IMR-90 (cell line): ENCODE data around the gene VSIG4. TPM values are rescaled to one million over a fixed set of nuclear protein-coding genes. Genes with fewer than 3 reads are reported as not detected.

Experiments
- ATAC-seq: fragments of 200-7000 bp; cut with Tn5 transposase; 2 replicates; pipeline ENCODE4 v1.9.1; 2020; ENCODE audit warnings: low read depth, mild to moderate bottlenecking, moderate library complexity
- BruUV-seq: library from RNA; stranded (reverse); fragments of 400-500 nt; replicated peaks from 2 replicates; lab custom pipeline; 2021; lab: Mats Ljungman, UMichigan
- CTCF ChIA-PET: fragments of 300-600 bp; formaldehyde crosslinking; extraction: SDS; loops from one replicate; lab custom pipeline; 2021; ENCODE audit warnings: antibody characterized with exemption; lab: Yijun Ruan, JAX
- POLR2A ChIA-PET: fragments of 300-600 bp; sonication (Branson Sonifier 250); formaldehyde crosslinking; loops from one replicate; lab custom pipeline; 2022; ENCODE audit warnings: antibody characterized with exemption; ENCODE audit not compliant: unreplicated experiment; lab: Charles Lee
- DNase-seq: peaks from one replicate; pipeline ENCODE4 v3.0.0; 2013
- H2AFZ ChIP-seq: replicated peaks from 2 replicates; pipeline ENCODE3; 2013; ENCODE audit warnings: low read length, mild to moderate bottlenecking; ENCODE audit not compliant: poor library complexity
- H2AK5ac ChIP-seq: 2 replicates; pipeline ENCODE4 v1.6.1; 2013; ENCODE audit warnings: low read depth, low read length, inconsistent platforms
- H2AK9ac ChIP-seq: replicated peaks from 2 replicates; pipeline ENCODE3; 2013; ENCODE audit warnings: mild to moderate bottlenecking, low read depth, low read length, moderate library complexity; ENCODE audit not compliant: poor library complexity
- H2BK120ac ChIP-seq: 2 replicates; pipeline ENCODE4 v1.6.1; 2013; ENCODE audit warnings: low read depth, low read length, inconsistent platforms
- H2BK15ac ChIP-seq: 3 replicates; pipeline ENCODE4 v1.6.1; 2013; ENCODE audit warnings: low read depth, low read length, inconsistent platforms
- H2BK20ac ChIP-seq: 2 replicates; pipeline ENCODE4 v1.6.1; 2013; ENCODE audit warnings: low read depth, mild to moderate bottlenecking, inconsistent platforms, low read length, moderate library complexity
- H2BK5ac ChIP-seq: 2 replicates; pipeline ENCODE4 v1.6.1; 2013; ENCODE audit warnings: mild to moderate bottlenecking, low read depth, low read length, inconsistent platforms; ENCODE audit not compliant: poor library complexity, severe bottlenecking
- H3K14ac ChIP-seq: replicated peaks from 2 replicates; pipeline ENCODE4 v1.6.1; 2013; ENCODE audit warnings: low read depth, low read length, inconsistent platforms
- H3K18ac ChIP-seq: 2 replicates; pipeline ENCODE4 v1.6.1; 2013; ENCODE audit warnings: low read depth, low read length, control low read depth
- H3K23ac ChIP-seq: 2 replicates; pipeline ENCODE4 v1.6.1; 2013; ENCODE audit warnings: low read depth, low read length, inconsistent platforms
- H3K27ac ChIP-seq: 2 replicates; pipeline ENCODE4 v1.5.1; 2013; ENCODE audit warnings: mild to moderate bottlenecking, control low read depth, low read length; ENCODE audit not compliant: insufficient read depth
- H3K27me3 ChIP-seq: 2 replicates; pipeline ENCODE4 v1.6.1; 2013; ENCODE audit warnings: low read length; ENCODE audit not compliant: control insufficient read depth, insufficient read depth
- H3K36me3 ChIP-seq: 2 replicates; pipeline ENCODE4 v1.6.1; 2013; ENCODE audit warnings: low read length, mixed read lengths; ENCODE audit not compliant: control insufficient read depth, insufficient read depth
- H3K4ac ChIP-seq: 2 replicates; pipeline ENCODE4 v1.6.1; 2013; ENCODE audit warnings: low read depth, low read length, inconsistent platforms
- H3K4me1 ChIP-seq: 2 replicates; pipeline ENCODE4 v1.6.1; 2013; ENCODE audit warnings: low read length, mixed read lengths; ENCODE audit not compliant: control insufficient read depth, insufficient read depth
- H3K4me2 ChIP-seq: 2 replicates; pipeline ENCODE4 v1.6.1; 2013; ENCODE audit warnings: low read depth, mild to moderate bottlenecking, control low read depth, low read length, moderate library complexity
- H3K4me3 ChIP-seq: 2 replicates; pipeline ENCODE4 v1.5.1; 2013; ENCODE audit warnings: low read depth, mild to moderate bottlenecking, control low read depth, low read length, moderate library complexity; ENCODE audit not compliant: insufficient read depth
- H3K56ac ChIP-seq: 2 replicates; pipeline ENCODE4 v1.6.1; 2013; ENCODE audit warnings: low read length, inconsistent platforms; ENCODE audit not compliant: insufficient read depth; ENCODE audit errors: extremely low read depth
- H3K79me1 ChIP-seq, 2 experiments: 2 replicates each; pipeline ENCODE4 v1.6.1; 2013; ENCODE audit warnings: low read length in 2 of 2, inconsistent platforms in 1 of 2, low read depth in 1 of 2
- H3K9ac ChIP-seq: 2 replicates; pipeline ENCODE4 v1.6.1; 2013; ENCODE audit warnings: low read depth, low read length, control low read depth
- H3K9me1 ChIP-seq: 2 replicates; pipeline ENCODE4 v1.6.1; 2013; ENCODE audit warnings: low read length, inconsistent platforms; ENCODE audit not compliant: insufficient read depth
- H3K9me3 ChIP-seq: 2 replicates; pipeline ENCODE4 v1.6.1; 2013; ENCODE audit warnings: low read length; ENCODE audit not compliant: control insufficient read depth, insufficient read depth
- H4K20me1 ChIP-seq: 2 replicates; pipeline ENCODE4 v1.6.1; 2013; ENCODE audit warnings: low read length, inconsistent platforms; ENCODE audit not compliant: insufficient read depth
- H4K5ac ChIP-seq: 2 replicates; pipeline ENCODE4 v1.6.1; 2013; ENCODE audit warnings: mild to moderate bottlenecking, low read depth, low read length, control low read depth
- H4K8ac ChIP-seq, 2 experiments: 2 replicates each; pipeline ENCODE4 v1.6.1; 2013; ENCODE audit warnings: low read depth in 2 of 2, low read length in 2 of 2, control low read depth in 1 of 2, inconsistent platforms in 1 of 2
- H4K91ac ChIP-seq: 2 replicates; pipeline ENCODE4 v1.6.1; 2013; ENCODE audit warnings: low read depth, low read length, inconsistent platforms; ENCODE audit not compliant: insufficient read depth
- BHLHE40 ChIP-seq: fragments of 150-350 bp; IDR thresholded peaks from 2 replicates; pipeline ENCODE4 v1.6.1; 2016; ENCODE audit warnings: mild to moderate bottlenecking, low read depth, low read length
- CEBPB ChIP-seq: IDR thresholded peaks from 2 replicates; pipeline ENCODE4 v1.6.1; 2012; ENCODE audit warnings: low read depth, low read length, improper control_type of control experiment
- CHD1 ChIP-seq: IDR thresholded peaks from 2 replicates; pipeline ENCODE4 v1.6.1; 2012; ENCODE audit warnings: low read depth, low read length, improper control_type of control experiment
- FOS ChIP-seq: fragments of 150-350 bp; IDR thresholded peaks from 2 replicates; pipeline ENCODE4 v1.6.1; 2016; ENCODE audit warnings: low read depth, low read length
- MAFK ChIP-seq: IDR thresholded peaks from 2 replicates; pipeline ENCODE4 v1.6.1; 2012; ENCODE audit warnings: low read depth, low read length, improper control_type of control experiment
- MAZ ChIP-seq: IDR thresholded peaks from 2 replicates; pipeline ENCODE4 v1.6.1; 2012; ENCODE audit warnings: low read depth, mild to moderate bottlenecking, low read length, improper control_type of control experiment, moderate library complexity, borderline replicate concordance
- MXI1 ChIP-seq: IDR thresholded peaks from 2 replicates; pipeline ENCODE4 v1.6.1; 2012; ENCODE audit warnings: low read depth, mild to moderate bottlenecking, low read length, moderate library complexity, borderline replicate concordance
- NFE2L2 ChIP-seq: fragments of 150-350 bp; IDR thresholded peaks from 2 replicates; pipeline ENCODE4 v1.6.1; 2016; ENCODE audit warnings: low read depth, mild to moderate bottlenecking, low read length
- POLR2A ChIP-seq: IDR thresholded peaks from 2 replicates; pipeline ENCODE4 v1.6.1; 2012; ENCODE audit warnings: mild to moderate bottlenecking, low read depth, low read length
- RAD21 ChIP-seq: IDR thresholded peaks from 2 replicates; pipeline ENCODE4 v1.6.1; 2012; ENCODE audit warnings: low read length, improper control_type of control experiment
- RCOR1 ChIP-seq: IDR thresholded peaks from 2 replicates; pipeline ENCODE4 v1.6.1; 2012; ENCODE audit warnings: mild to moderate bottlenecking, low read length, improper control_type of control experiment; ENCODE audit not compliant: insufficient replicate concordance
- RFX5 ChIP-seq: IDR thresholded peaks from 2 replicates; pipeline ENCODE4 v1.8.0; 2012; ENCODE audit warnings: low read depth, mild to moderate bottlenecking, low read length, moderate library complexity
- SMC3 ChIP-seq: fragments of 150-350 bp; IDR thresholded peaks from 2 replicates; pipeline ENCODE4 v1.6.1; 2016; ENCODE audit warnings: low read depth, mild to moderate bottlenecking, antibody characterized with exemption, low read length, moderate library complexity
- WGBS, 2 experiments: methylation state at CpG; one replicate each; pipeline versions ENCODE4 v1.1.5 to v1.1.7; 2013; ENCODE audit warnings: missing lambda C conversion rate in 2 of 2; ENCODE audit not compliant: insufficient read length in 1 of 2; ENCODE audit errors: extremely low coverage in 2 of 2; 5-methylcytosine and 5-hydroxymethylcytosine counted together
- dilution Hi-C: fragments of 300-500 bp; cut with HindIII; formaldehyde crosslinking; loops from one replicate; pipeline ENCODE4 v1.14.3; 2018; ENCODE audit warnings: low sequenced_read_pairs; ENCODE audit not compliant: unreplicated experiment
- in situ Hi-C: fragments of 300-500 bp; cut with MboI; formaldehyde crosslinking; loops from 3 replicates; pipeline ENCODE4 v1.14.3; 2019; ENCODE audit warnings: low sequenced_read_pairs, inconsistent platforms, mixed read lengths
- intact Hi-C: fragments of 100-400 bp; cut with micrococcal nuclease; formaldehyde crosslinking; loops from 2 replicates; pipeline ENCODE4 v1.10.0; 2022
- polyA plus RNA-seq, 3 experiments: library from polyadenylated mRNA; depleted of rRNA; stranded (reverse); fragments of >200 nt; gene quantifications; 2 replicates each; pipeline ENCODE4 v1.2.3, GENCODE V29; 2012; ENCODE audit warnings: low replicate concordance in 1 of 3
- total RNA-seq: library from RNA; depleted of rRNA; stranded (reverse); fragments of >200 nt; gene quantifications from 2 replicates; pipeline ENCODE4 v1.2.3, GENCODE V29; 2012
- TF ChIP-seq, protein P1 (sequence below): conservative IDR thresholded peaks from 2 replicates; pipeline ENCODE4 v1.5.1; 2012; ENCODE audit warnings: mild to moderate bottlenecking, low read depth, low read length, improper control_type of control experiment
- TF ChIP-seq, protein P2 (sequence below): fragments of 150-350 bp; IDR thresholded peaks from 2 replicates; pipeline ENCODE4 v1.6.1; 2016; ENCODE audit warnings: low read depth, mild to moderate bottlenecking, low read length, moderate library complexity, borderline replicate concordance
- TF ChIP-seq, protein P3 (sequence below): fragments of 150-350 bp; IDR thresholded peaks from 2 replicates; pipeline ENCODE4 v1.6.1; 2017; ENCODE audit warnings: mild to moderate bottlenecking, antibody characterized with exemption, low read length, low read depth

The VSIG4 gene
- total and polyA plus RNA-seq, 2 of the 4 experiments (the other 2 are of a cell fraction) = not detected

GRCh38 chrX:66009231-66009845 lies 30.5 kb downstream of the VSIG4 start:
- ATAC-seq = no peak
- H3K79me1 ChIP-seq = no peaks in the 10 kb centered on the region
- H3K4me1 ChIP-seq = no peaks in the 10 kb centered on the region
- in situ Hi-C loops (no loop called here), intact Hi-C loops (no loop called here), dilution Hi-C loops (no loop called here)
- H2AK5ac ChIP-seq = no peak overlapping the region
- no peak for TF ChIP-seq MAZ
- TF ChIP-seq, protein P1, sequence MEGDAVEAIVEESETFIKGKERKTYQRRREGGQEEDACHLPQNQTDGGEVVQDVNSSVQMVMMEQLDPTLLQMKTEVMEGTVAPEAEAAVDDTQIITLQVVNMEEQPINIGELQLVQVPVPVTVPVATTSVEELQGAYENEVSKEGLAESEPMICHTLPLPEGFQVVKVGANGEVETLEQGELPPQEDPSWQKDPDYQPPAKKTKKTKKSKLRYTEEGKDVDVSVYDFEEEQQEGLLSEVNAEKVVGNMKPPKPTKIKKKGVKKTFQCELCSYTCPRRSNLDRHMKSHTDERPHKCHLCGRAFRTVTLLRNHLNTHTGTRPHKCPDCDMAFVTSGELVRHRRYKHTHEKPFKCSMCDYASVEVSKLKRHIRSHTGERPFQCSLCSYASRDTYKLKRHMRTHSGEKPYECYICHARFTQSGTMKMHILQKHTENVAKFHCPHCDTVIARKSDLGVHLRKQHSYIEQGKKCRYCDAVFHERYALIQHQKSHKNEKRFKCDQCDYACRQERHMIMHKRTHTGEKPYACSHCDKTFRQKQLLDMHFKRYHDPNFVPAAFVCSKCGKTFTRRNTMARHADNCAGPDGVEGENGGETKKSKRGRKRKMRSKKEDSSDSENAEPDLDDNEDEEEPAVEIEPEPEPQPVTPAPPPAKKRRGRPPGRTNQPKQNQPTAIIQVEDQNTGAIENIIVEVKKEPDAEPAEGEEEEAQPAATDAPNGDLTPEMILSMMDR = no peak
- no peak for TF ChIP-seq RAD21
- TF ChIP-seq NFE2L2 = no peak
- no peak for TF ChIP-seq RFX5
- TF ChIP-seq MXI1 = no peak
- no peak for TF ChIP-seq RCOR1
- TF ChIP-seq, protein P2, sequence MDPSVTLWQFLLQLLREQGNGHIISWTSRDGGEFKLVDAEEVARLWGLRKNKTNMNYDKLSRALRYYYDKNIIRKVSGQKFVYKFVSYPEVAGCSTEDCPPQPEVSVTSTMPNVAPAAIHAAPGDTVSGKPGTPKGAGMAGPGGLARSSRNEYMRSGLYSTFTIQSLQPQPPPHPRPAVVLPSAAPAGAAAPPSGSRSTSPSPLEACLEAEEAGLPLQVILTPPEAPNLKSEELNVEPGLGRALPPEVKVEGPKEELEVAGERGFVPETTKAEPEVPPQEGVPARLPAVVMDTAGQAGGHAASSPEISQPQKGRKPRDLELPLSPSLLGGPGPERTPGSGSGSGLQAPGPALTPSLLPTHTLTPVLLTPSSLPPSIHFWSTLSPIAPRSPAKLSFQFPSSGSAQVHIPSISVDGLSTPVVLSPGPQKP = no peak
- TF ChIP-seq CHD1 = no peak
- no peak for TF ChIP-seq BHLHE40
- no peak for TF ChIP-seq MAFK
- TF ChIP-seq POLR2A = no peak
- no peak for TF ChIP-seq SMC3
- TF ChIP-seq CEBPB = no peak
- TF ChIP-seq, protein P3, sequence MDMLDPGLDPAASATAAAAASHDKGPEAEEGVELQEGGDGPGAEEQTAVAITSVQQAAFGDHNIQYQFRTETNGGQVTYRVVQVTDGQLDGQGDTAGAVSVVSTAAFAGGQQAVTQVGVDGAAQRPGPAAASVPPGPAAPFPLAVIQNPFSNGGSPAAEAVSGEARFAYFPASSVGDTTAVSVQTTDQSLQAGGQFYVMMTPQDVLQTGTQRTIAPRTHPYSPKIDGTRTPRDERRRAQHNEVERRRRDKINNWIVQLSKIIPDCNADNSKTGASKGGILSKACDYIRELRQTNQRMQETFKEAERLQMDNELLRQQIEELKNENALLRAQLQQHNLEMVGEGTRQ = no peak
- no peak for TF ChIP-seq FOS
- no peak overlapping the region for H3K4me2 ChIP-seq
- no peak overlapping the region for H2AFZ ChIP-seq
- H4K8ac ChIP-seq = no peak overlapping the region
- no peak overlapping the region for H3K23ac ChIP-seq
- H4K91ac ChIP-seq = no peak overlapping the region
- H3K27ac ChIP-seq = no peak overlapping the region
- no peak overlapping the region for H3K14ac ChIP-seq
- no peak overlapping the region for H4K5ac ChIP-seq
- DNase-seq = no peak
- no peaks in the 10 kb centered on the region for H3K9me3 ChIP-seq
- no peak overlapping the region for H3K18ac ChIP-seq
- POLR2A ChIA-PET = no interaction called here
- H3K9ac ChIP-seq = no peak overlapping the region
- H3K9me1 ChIP-seq = no peaks in the 10 kb centered on the region
- H2BK5ac ChIP-seq = no peak overlapping the region
- H3K36me3 ChIP-seq = no peaks in the 10 kb centered on the region
- no peak overlapping the region for H2BK20ac ChIP-seq
- no peak overlapping the region for H3K4ac ChIP-seq
- no peak overlapping the region for H2BK120ac ChIP-seq
- CTCF ChIA-PET = interaction anchor here (0.6 kb wide), 1 partner anchor 1245 kb away, joined by 4 read pairs; no protein-coding TSS in a partner anchor
- H3K4me3 ChIP-seq = no peak overlapping the region
- no peak overlapping the region for H3K56ac ChIP-seq
- H3K27me3 ChIP-seq = peaks cover 3% of the 10 kb centered on the region
- no peaks in the 10 kb centered on the region for H4K20me1 ChIP-seq
- no peak overlapping the region for H2BK15ac ChIP-seq
- no TSS peak for BruUV-seq
- no CpG with 5 or more reads among the region's 3 CpGs for WGBS, 2 experiments
- no peak overlapping the region for H2AK9ac ChIP-seq
